Muscle layer of duodenum (tissue), 2 donors: ENCODE measurements around the gene PUS10.

Experiments
- H3K27ac ChIP-seq: one replicate; pipeline ENCODE4 v1.7.0; 2013; ENCODE audit warnings: mild to moderate bottlenecking, low read length
- H3K27me3 ChIP-seq: one replicate; pipeline ENCODE4 v1.7.0; 2013; ENCODE audit warnings: low read depth, mild to moderate bottlenecking, control low read depth, low read length
- H3K36me3 ChIP-seq, 2 donors: one replicate each; pipeline ENCODE4 v1.7.0; 2013; ENCODE audit warnings: low read length in 2 of 2, control low read depth in 1 of 2, mild to moderate bottlenecking in 1 of 2; ENCODE audit not compliant: insufficient read depth in 2 of 2, control insufficient read depth in 1 of 2
- H3K4me1 ChIP-seq, 2 donors: one replicate each; pipeline ENCODE4 v1.7.0; 2013; ENCODE audit warnings: low read length in 2 of 2, mild to moderate bottlenecking in 2 of 2, control low read depth in 1 of 2, moderate library complexity in 1 of 2; ENCODE audit not compliant: insufficient read depth in 2 of 2, control insufficient read depth in 1 of 2
- H3K4me3 ChIP-seq, 2 donors: one replicate each; pipeline ENCODE4 v1.7.0; 2013; ENCODE audit warnings: low read length in 2 of 2, low read depth in 1 of 2, mild to moderate bottlenecking in 1 of 2
- H3K9me3 ChIP-seq, 2 donors: one replicate each; pipeline ENCODE4 v1.7.0; 2013; ENCODE audit warnings: low read length in 2 of 2, control low read depth in 1 of 2, mild to moderate bottlenecking in 1 of 2; ENCODE audit not compliant: control insufficient read depth in 1 of 2
- donor health status: healthy.

PUS10 gene

DNA sequence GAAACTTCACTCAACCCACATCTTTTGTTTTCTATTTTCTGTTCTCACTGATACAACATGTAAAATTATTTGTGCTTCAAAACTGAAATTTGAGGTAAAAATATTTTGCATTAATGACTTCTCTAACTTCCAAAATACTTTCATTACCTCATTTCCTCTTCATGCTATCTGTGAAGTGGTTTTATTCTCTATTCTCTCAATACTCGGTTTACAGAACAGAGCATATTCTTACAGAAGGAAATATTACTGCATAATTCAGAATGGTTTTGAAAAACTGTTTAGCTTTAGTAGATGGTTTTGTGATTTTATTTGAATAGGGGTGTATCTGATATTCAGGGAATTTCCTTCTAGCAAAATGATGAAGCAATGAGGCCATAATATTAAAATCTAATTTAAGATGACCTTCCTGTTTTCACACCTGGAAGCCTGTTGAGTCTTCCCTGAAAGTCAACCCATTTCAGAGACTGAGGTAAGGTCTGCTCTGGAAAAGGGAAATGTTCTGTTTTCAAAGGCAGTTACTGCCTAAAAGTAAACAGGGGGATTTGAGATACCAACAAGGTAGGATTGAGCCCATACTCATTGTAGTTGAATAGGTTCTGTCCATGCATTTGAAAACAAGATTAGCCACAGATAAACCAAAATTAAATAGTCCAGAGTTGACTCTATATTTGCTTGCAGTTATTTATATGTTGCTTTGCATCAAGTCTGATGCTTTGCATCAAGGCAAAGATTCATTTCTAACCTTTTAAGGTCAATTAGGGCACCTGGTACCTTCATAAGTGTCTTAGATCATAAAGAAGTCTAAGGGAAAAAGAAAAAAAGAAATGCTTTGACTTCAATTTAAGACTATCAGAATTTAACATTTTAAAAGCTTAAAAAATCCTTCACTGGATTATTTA, 51.3 kb downstream of the PUS10 start:
- Histone ChIP-seq H3K9me3 (no peaks in the 10 kb centered on the region), H3K36me3 (peaks cover 0 to 3% of the 10 kb centered on the region in 2 donors), H3K27ac (no peak overlapping the region), H3K4me3 (no peak overlapping the region), H3K4me1 (no peaks in the 10 kb centered on the region), H3K27me3 (no peaks in the 10 kb centered on the region)

DNA sequence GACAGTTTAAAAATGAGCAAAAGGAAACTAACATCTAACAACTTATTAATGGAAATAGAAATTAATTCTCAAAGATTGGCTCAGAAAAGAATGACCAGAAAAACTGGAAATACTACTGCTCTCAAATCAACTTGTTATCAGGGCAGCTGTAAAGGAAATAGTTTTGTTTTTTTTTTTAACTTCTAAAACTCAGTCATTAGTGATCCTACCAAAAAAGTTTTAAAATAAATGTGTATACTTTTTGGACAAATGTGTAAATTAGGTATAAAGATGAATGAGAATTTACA, 52.6 kb downstream of the PUS10 start:
- Histone ChIP-seq H3K27me3 (no peaks in the 10 kb centered on the region), H3K4me1 (no peaks in the 10 kb centered on the region), H3K27ac (no peak overlapping the region), H3K36me3 (peaks cover 0 to 11% of the 10 kb centered on the region in 2 donors), H3K9me3 (no peaks in the 10 kb centered on the region), H3K4me3 (no peak overlapping the region)

DNA sequence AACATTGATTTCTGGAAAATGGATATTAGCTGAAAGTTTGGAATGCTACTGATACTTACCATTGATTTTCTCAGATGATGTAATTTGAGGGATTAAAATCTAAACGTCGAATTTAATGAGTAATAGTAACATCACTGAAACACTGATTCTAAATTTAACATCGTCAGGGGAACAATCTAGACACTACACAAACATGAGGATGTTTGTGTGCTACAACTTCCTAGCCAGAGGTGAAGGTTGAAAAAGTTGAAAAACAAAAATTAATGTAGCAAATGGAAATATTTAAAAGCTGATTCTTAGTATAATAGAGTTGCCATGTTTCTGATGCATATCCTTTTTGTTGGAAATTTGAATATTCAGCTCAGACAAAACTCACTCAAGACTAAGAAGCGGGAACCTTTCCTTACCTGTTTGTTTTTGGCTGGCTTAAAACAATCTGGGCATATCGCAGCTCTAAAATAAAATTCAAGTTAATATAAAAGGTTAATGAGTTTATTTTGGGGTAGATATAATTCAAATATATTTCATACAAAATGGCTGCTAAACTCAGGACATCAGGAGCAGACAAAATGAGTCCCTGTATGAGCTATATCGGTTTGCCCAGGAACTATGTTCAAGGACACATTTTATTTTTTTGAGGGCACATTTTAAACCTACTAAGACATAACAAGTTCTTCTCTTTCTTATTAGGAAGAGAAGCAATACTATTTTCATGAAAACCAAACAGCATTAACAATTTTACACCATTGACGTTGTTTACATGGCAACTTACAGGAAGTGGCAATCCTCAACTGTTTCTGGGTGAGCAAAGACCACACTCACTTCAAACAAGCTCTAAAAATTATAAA, 53.2 kb downstream of the PUS10 start:
- Histone ChIP-seq H3K27ac (no peak overlapping the region), H3K27me3 (no peaks in the 10 kb centered on the region), H3K9me3 (no peaks in the 10 kb centered on the region), H3K4me1 (no peaks in the 10 kb centered on the region), H3K4me3 (no peak overlapping the region), H3K36me3 (peaks cover 0 to 11% of the 10 kb centered on the region in 2 donors)

DNA sequence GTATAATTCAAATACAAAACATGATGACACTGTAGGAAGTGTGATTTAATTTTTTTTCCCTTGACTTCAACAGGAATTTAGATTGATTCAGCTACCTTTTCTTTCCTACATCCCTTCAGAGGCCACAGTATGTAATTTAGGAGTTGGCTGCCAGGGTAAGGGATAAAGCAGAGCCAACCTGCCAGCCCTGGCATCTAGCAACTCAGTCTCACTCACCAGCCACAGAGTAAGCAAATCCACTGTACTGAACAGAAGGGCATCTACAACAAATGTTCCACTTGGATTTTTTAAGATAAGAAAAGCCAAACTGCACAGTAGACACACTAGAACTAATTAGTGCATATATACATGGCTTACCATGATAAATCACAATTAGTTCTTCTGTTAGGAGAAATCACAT, 54.9 kb downstream of the PUS10 start:
- Histone ChIP-seq H3K27ac (no peak overlapping the region), H3K27me3 (no peaks in the 10 kb centered on the region), H3K36me3 (peaks cover 0 to 11% of the 10 kb centered on the region in 2 donors), H3K4me1 (no peaks in the 10 kb centered on the region), H3K4me3 (no peak overlapping the region), H3K9me3 (no peaks in the 10 kb centered on the region)

DNA sequence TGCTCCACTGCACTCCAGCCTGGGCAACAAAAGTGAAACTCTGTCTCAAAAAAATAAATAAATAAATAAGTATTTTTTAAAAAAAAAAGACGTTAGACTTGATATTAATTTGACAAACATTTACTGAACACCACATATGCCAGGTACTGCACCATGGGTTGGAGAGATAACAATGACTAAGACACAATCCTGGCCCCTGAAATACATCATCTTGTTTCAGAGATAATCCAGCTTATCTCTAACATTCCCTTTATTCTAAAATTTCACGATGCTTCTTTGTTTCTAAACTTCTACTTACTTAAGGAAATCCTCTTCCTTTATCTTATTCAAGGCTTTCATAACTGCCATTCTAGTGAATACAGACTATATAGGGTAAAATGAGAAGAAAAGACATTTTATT, 55.5 kb downstream of the PUS10 start:
- H3K27me3 ChIP-seq = no peaks in the 10 kb centered on the region
- no peak overlapping the region for H3K27ac ChIP-seq
- no peaks in the 10 kb centered on the region for H3K9me3 ChIP-seq
- no peaks in the 10 kb centered on the region for H3K4me1 ChIP-seq
- H3K4me3 ChIP-seq = no peak overlapping the region
- H3K36me3 ChIP-seq = peaks cover 0 to 11% of the 10 kb centered on the region in 2 donors

DNA sequence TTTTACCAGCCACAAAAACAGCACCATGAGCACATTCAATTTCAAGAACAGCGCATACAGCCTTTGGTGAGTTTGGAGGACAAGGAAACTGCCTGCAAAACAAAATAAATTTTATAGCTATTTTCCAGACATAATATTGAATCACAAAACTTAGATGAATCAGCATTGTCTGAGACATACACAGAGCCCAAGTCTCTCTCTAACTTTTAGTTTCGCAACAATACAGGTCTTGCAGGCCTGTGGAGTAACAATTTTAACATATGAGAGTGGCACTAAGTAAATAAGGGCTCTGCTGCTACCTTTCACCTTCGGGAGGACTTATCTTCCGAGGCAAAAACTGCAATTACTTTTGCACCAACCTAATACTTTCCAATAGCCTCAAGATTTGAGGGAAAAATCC, 56.6 kb downstream of the PUS10 start:
- no peaks in the 10 kb centered on the region for H3K9me3 ChIP-seq
- no peak overlapping the region for H3K4me3 ChIP-seq
- no peak overlapping the region for H3K27ac ChIP-seq
- peaks cover 0 to 11% of the 10 kb centered on the region in 2 donors for H3K36me3 ChIP-seq
- no peaks in the 10 kb centered on the region for H3K27me3 ChIP-seq
- H3K4me1 ChIP-seq = no peaks in the 10 kb centered on the region

DNA sequence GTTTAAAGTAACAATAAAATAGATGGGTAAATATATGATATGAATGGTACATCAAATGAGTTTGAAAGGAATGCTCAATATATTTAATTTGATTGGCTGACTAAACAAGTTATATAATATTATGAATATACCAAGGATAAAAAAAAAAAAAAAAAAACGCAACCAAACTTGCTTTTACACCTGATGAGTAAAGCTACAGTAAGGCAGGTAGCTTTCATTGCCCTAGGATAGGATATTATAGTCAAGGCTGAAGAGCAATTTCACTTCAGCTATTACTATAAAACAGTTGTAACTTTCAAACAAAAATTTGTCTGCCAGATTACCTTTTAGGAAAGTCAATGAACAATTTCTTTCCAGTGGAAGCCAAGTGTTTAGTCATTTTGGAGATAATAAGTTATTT, 57.3 kb downstream of the PUS10 start:
- Histone ChIP-seq H3K36me3 (peaks cover 0 to 11% of the 10 kb centered on the region in 2 donors), H3K27me3 (no peaks in the 10 kb centered on the region), H3K27ac (no peak overlapping the region), H3K4me3 (no peak overlapping the region), H3K4me1 (no peaks in the 10 kb centered on the region), H3K9me3 (no peaks in the 10 kb centered on the region)

DNA sequence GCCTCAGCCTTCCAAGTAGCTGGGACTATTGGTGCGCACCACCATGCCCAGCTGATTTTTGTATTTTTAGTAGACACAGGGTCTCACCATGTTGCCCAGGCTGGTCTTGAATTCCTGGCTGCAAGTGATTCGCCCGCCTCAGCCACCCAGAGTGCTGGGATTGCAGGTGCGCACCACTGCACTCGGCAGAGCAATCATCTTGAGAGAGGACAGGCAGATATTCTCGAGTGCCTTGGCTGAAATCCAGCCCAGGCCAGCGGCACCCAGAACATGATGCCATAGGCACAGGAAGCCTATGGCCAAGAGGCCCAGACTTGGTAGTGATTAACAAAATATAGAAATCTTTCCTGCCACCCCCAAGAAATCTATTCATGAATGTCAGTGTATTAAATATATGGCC, 58.6 kb downstream of the PUS10 start:
- Histone ChIP-seq H3K9me3 (no peaks in the 10 kb centered on the region), H3K36me3 (peaks cover 0 to 11% of the 10 kb centered on the region in 2 donors), H3K27ac (no peak overlapping the region), H3K27me3 (no peaks in the 10 kb centered on the region), H3K4me1 (no peaks in the 10 kb centered on the region), H3K4me3 (no peak overlapping the region)

DNA sequence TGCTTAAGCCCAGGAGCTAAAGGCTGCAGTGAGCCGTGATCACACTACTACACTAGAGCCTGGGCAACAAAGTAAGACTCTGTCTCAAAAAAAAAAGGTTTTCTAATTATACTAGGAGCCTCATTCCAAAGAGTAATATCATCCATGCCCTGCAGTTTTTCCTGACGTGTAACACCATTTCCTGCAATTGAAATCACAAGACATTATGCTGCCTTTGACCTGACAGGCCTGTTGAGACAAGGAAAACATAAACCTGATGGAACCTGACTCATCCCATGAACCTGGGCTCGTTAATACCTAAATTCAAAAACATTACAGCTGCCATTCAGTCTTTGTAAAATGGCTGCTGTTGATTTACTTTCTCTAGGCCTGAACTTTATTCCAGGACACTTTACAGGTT, 59.3 kb downstream of the PUS10 start:
- Histone ChIP-seq H3K27me3 (no peaks in the 10 kb centered on the region), H3K27ac (no peak overlapping the region), H3K4me1 (no peaks in the 10 kb centered on the region), H3K4me3 (no peak overlapping the region), H3K36me3 (peaks cover 0 to 13% of the 10 kb centered on the region in 2 donors), H3K9me3 (no peaks in the 10 kb centered on the region)

DNA sequence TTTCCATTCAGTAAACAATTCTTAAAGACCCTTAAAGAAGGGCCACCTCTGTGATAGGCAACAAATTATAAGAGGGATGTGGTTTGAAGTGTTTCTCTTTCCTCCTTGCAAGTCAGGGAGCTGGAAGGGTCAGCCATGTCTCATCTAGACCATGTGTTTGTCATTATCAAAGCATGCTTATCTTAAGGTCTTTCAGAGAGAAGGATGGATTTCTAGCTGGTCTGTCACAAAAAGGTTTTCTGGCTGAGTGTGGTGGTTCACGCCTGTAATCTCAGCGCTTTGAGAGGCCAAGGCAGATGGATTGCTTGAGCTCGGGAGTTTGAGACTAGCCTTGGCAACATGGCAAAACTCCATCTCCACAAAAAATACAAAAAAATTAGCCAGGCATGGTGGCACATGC, 59.7 kb downstream of the PUS10 start:
- Histone ChIP-seq H3K27me3 (no peaks in the 10 kb centered on the region), H3K4me3 (no peak overlapping the region), H3K27ac (no peak overlapping the region), H3K9me3 (no peaks in the 10 kb centered on the region), H3K36me3 (peaks cover 0 to 16% of the 10 kb centered on the region in 2 donors), H3K4me1 (no peaks in the 10 kb centered on the region)

DNA sequence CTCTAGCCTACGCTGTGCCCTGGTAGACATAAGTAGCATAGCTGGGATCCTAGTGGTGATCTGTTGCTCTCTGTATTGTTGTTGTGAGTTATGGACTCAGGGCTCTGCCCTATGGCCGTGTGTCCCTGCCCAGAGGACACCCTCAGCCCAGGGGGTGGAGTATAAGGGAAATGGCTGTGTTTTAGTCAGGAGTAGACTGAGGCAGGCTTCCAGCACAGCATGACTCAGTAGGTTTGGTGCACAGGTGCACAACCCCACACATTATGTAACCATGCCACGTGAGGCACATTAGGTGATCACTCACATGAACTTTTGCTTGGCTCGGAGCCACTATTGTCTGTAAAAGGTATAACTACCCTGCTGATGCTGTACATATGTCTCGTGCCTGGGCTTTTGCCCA, 60.4 kb downstream of the PUS10 start:
- Histone ChIP-seq H3K36me3 (peaks cover 0 to 19% of the 10 kb centered on the region in 2 donors), H3K27ac (no peak overlapping the region), H3K27me3 (no peaks in the 10 kb centered on the region), H3K4me3 (no peak overlapping the region), H3K9me3 (no peaks in the 10 kb centered on the region), H3K4me1 (no peaks in the 10 kb centered on the region)
